Activated CD4-positive, alpha-beta T cell treated with anti-CD3 and anti-CD28 coated beads, Interleukin-2, Interleukin-4, amounts not matched to agents 100 ng/mL and 50 ng/mL, durations not matched to agents 16 hours and 8 hours (primary cell): Measurements from ENCODE around the gene IL27RA.

Source experiments
- DNase-seq: peaks from one replicate; pipeline ENCODE4 v3.0.0-alpha.2; 2020; ENCODE audit warnings: low spot score

Gene IL27RA

DNA sequence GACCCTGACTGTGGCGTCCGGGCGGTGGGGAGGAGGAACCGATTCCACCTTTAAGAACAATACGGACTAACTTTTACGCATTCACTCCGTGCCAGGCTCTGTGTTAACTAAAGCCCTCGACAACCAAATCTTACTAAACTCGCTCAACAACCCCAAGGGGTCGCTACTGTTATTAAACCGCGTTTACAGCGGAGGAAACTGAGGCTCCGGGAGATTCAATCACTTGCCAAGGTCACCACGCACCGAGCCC, 57.8 kb downstream of the IL27RA start:
- no peak for DNase-seq

DNA sequence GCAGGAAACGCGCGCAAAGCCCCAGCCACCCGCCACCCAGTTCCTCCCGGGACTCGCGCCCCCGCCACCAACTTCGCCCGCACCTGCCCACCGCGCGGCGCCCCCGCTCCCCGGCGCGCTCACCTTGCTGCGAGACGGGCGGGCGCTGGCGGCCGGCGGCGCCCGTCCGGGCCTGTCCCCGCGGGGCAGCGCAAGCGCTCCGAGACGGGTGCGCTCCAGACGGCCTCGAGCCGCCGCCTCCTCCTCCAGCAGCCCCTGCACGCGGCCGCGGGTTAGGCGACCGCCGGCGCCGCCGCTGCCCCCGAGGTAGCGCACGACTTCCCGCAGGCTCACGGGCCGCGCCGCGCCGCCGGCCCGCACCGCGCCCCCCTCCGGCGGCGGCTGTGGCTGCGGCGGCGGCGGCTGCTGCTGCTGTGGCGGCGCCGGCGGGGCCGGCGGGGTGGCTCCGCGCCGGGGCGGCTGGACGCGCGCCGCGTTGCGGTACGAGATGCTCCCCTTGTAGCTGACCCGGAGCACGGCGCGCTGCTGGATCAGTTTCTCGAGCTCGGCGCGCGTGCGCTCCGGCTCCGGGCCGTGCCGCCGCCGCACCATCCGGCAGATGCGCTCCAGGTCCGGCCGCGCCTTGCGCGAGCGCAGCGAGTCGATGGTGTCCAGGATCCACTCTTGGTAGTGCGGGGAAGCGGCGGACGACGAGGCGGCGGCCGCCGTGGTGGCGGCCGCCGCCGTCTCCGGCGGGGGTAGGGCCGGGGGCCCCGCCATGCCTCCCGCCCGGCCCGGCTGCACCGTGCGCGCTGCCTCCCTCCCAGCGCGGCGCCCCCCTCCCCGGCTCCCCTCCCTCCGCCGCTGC, 58.3 kb downstream of the IL27RA start:
- DNase-seq: no peak

DNA sequence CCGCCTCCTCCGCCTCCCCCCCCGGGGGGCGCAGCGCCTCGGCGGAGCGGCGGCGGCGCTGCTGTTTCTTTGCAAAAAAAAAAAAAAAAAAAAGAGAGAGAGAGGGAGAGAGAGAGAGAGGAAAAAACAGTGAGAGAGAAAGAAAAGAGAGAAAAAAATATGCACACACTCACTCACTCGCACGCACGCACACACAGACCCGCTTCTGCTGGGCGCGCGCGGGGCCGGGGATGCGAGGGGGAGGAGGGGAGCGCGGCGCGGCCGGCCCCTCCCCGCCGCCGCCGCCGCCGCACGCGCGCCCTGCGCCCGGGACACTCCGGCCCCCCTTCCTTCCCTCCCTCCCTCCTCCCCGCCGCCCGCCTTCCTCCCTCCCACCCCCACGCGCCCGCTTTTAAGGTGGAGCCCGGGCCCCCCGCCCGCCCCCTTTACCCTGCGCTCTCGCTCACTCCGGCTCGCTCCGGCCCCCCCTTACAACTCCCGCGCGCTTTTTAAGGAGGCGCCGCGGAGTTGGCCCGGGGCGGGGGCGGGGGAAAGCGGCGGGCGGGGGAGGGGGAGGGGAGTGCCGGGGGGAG, 59.0 kb downstream of the IL27RA start, which contains the start of gene SAMD1:
SAMD1 (minus strand) TSS at position 243 of the 572 bp plus-strand sequence.
- DNase-seq: peak; percentile 74

DNA sequence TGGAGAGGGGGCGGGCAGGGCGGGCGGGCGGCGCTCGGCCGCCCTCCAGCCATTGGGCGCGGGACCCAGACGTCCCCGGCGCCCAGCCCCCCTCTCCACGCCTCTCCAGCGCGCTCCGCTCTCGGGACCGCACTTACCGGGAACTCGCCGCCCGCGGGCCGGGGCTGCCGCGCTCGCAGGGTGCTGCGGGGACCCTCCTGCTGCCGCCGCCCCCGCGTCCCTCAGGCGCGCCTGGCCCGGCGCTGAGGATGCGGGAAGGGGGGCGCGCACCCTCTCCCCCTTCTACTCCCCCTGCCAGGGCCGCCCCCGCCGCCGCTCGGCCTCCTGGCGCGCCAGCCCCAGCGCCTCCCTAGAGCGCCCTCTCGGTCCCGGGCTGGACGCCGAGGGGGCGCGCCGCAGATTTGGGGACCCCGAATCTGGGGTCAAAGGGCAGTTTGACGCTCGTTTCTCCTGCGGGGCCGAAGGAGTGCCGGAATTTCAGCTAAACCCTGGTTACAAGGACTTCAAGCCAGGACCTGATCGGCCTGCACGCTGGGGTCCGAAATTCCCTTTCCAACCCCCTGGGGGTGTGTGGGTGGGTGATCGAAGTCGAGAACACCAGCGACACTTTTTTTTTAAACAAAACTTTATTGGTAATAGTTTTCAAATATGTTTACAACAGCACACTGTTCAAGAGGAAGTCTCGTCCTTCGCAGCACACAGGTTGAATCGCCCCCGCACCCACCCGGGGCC, 59.7 kb downstream of the IL27RA start:
- no peak for DNase-seq

DNA sequence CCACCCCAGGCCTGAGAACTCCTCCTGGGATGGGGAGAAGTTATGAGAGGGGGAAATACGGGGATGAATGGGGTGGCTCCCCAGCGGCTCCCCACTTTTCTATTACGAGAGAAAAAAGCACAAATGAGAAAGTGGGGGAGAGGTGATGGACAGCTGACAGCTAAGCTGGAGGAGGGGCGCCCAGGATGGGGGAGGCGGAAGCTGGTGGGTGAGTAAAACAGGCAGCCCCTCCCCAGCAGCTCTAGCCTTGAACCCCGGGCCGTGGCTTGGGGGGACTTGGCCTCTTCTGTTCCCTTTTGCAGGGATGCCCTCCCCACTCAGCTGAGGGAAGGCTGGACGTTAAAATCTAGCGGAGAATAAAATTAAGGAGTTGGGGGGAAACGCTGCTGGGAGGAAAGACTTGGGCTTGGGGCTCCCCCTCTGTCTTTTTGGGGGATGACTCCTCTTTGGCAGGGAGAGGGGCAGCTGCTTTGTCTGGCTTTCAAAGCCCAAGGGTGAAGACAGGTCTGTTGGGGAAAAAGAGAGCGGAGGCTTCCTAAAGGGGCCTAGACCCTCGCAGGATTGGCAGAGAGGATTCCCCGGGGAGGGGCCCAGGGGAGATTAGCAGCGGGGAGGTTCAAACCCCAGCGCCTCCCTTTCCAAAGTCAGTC, 60.4 kb downstream of the IL27RA start:
- no peak for DNase-seq

DNA sequence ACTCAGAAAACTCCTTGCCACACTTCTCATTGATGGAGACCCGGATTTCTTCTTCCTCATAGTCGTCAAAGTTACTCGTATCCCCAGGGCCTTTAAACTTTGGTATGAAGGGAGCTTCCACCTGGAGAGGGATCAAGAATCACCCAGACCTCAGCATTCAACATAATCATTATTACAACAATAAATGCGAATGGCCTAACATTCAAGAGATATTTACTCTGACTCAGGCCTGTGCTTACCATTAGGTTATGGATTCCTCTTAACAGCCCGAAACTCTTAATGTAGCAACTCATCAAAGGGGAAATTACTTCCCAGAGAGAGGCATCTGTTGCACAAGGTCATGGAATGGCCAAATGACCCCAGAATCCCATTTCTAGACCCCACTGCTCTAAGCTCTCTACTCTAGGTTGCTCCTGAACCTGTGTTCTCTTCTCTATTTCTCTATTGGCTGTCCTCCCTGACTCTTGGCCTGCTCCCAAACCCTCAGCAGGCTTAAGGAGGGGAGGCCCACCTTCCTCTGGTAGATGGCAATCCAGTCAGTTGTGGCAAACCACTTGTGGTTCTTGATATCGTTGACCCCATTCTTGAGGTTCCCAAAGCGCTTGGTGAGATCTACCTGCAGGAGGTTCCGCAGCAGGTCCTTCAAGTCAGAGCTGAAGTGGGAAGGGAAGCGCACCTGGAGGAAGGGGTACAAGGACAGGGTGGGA, 61.7 kb downstream of the IL27RA start:
- no peak for DNase-seq

DNA sequence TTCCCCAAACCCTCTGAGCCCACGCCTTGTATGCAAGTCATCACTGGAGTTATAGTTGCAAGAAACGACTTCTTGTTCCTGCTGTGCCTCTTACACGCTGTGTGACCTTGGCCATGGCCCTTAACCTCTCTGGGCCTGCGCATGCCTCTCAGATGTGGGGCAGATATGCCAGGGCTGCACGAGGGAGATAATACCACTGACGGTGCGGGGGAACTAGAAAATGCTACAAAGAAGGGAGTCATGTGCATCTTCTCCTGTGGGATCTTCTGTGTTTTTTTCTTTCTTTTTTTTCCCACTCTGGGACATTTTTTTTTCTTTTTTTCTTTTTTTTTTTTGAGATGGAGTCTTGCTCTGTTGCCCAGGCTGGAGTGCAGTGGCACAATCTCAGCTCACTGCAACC, 63.3 kb downstream of the IL27RA start:
- DNase-seq: no peak

DNA sequence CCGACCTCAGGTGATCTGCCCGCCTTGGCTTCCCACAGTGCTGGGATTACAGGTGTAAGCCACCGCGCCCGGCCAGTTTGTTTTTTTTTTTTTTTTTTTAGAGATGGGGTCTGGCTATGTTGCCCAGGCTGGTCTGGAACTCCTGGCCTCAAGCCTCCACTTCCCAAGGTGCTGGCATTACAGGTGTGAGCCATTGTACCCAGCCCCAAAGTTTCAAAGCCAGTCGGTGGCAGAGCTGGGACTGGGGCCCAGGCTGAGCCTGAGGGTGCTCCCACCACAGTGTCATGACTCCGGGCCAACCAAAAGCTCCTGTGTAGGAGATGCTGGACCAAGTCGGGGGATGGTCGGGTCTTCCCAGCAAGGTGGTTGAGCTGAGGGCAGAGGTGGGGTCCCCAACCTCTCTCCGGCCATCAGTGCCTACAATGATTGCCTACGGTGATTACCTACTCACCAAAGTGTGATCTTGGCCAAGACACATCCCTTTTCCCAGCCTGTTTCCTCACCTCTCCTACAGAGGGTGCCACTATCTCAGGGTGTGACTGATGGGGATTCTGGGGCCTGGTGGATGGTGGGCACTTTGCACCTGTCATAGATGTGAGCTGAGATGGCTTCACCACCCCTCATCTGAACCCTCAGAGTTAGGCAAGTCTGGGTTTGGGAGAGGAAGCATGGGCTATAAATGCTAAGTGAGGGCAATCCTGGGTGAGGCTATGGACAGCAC, 64.9 kb downstream of the IL27RA start:
- no peak for DNase-seq

DNA sequence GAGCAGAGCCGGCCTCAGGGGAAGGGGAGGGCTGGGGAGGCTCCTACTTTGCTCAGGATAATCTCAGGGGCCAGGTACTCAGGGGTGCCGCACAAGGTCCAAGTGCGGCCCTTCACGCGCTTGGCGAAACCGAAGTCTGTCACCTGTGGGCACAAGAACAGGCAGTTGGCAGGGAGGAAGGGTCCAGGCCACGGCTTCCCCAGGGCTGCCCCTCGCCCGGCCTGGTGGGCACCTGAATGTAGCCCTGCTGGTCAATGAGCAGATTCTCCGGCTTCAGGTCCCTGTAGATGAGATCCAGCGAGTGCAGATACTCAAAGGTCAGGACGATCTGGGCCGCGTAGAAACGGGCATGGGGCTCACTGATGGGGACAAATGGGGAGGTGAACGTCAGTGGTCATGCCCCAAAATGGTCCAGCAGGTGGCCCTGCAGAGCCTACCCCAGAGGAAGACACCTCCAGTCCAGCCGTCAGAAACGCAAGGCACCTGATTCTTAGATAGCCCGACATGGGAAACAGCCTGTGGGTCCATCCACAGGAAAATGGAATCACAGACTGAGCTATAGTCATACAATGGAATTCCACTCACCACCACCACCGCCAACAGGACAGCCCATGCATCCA, 66.1 kb downstream of the IL27RA start:
- DNase-seq: no peak

DNA sequence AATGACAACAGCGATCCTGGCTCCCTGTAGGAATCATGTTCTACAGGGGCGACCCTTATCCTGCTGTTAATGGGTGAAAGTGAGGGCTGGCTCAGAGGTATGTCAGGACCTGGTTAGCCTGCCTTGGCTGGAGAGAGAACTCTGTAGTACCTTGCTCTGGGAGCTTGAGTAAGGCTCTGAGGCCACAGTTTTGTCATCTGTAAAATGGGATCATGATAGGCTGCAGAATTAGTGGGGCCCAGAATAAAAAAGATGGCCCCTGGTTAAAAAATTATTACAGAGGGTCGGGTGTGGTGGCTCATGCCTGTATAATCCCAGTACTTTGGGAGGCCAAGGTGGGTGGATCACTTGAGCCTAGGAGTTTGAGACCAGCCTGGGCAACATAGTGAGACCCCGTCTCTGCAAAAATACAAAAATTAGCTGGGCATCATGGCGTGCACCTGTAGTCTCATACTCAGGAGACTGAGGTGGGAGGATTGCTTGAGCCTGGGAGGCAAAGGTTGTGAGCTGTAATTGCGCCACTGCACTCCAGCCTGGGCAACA, 69.5 kb downstream of the IL27RA start:
- no peak for DNase-seq

DNA sequence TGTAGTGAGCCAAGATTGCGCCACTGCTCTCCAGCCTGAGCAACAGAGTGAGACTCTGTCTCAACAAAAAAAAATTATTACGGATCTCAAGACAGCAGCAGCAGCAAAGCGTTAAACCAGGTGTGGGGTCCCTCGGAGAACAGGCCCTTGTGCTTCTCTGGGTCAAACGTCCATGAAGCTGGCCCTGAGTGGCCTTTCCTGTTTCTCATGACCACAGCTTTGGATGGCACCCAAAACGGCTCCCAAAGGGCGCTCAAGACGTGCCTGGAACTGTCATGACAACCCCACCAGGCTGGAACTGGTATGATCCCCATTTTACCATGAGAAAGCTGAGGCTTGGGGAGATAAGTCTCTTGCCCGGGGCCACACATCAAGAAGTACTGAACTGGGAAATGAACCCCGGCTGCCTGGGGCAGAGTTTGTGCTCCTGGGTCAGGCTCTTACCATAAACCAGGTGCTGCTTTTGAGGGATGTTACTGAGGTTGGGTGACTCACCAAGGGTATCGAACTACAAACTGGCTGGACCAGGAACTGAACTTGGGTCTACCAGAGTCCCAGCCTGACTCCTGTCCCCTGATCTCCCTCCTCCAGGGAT, 70.6 kb downstream of the IL27RA start:
- DNase-seq: no peak

DNA sequence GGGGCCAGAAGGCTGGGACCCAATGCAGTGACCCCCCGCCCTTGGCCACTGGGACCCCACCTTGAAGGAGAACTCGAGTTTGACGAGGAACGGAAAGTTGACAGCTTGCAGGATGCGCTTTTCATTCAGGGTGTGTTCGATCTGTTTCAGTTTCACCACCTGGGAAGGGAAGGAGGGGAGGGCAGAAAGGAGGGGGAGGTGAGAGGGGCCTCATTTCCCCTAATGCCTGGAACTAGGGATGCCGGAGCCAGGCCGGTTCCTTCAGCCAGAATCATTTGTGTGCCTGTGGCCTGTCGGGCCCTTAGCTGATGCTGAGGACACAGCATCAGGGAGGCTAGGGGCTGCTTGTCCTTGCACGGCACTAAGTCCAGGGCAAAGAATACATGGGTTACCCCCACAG, 71.2 kb downstream of the IL27RA start:
- DNase-seq: no peak
